Fibroblast of villous mesenchyme (primary cell): Measurements from ENCODE around the gene PLD5. TPM values are rescaled to one million over a fixed set of nuclear protein-coding genes. Genes with fewer than 3 reads are reported as not detected.
"Not testable (repeated sequence)": the region's sequence is repeated elsewhere in the genome, so short reads cannot be mapped to it uniquely, and the experiment has no call there.

Experiments
- DNase-seq: peaks from one replicate; pipeline ENCODE4 v3.0.0-alpha.2; 2010; ENCODE audit warnings: low read depth
- H3K4me3 ChIP-seq: 2 replicates; pipeline ENCODE4 v1.5.1; 2011; ENCODE audit warnings: low read depth, mild to moderate bottlenecking, low read length
- total RNA-seq: library from RNA; depleted of rRNA; stranded (reverse); fragments of >200 nt; gene quantifications from 2 replicates; pipeline ENCODE4 v1.2.3, GENCODE V29; 2012
- TF ChIP-seq, protein P1 (sequence below): IDR thresholded peaks from 2 replicates; pipeline ENCODE4 v1.5.1; 2012; ENCODE audit warnings: low read depth, mild to moderate bottlenecking, low read length; ENCODE audit not compliant: insufficient read depth

PLD5 gene
- total RNA-seq, 1 donor: not detected

DNA sequence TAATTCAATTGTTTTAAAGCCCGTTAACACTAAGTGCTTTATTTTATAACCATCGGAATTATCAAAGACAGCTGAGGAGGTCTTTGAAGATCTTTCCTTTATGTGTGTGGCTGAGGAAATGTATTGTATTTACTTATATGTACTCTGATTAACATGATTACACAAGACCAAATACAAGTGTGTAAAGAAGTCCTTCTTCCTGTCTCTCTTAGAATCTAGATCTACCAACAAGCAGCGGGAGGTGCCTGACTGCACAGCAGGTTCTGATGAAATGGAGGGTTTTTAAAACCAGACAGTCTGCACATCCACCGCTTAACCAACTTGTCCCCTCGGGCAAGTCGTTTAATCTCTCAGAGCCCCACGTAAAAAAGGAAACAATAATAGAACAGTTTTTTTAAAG, 285.1 kb downstream of the PLD5 start:
- DNase-seq: no peak
- TF ChIP-seq, protein P1, sequence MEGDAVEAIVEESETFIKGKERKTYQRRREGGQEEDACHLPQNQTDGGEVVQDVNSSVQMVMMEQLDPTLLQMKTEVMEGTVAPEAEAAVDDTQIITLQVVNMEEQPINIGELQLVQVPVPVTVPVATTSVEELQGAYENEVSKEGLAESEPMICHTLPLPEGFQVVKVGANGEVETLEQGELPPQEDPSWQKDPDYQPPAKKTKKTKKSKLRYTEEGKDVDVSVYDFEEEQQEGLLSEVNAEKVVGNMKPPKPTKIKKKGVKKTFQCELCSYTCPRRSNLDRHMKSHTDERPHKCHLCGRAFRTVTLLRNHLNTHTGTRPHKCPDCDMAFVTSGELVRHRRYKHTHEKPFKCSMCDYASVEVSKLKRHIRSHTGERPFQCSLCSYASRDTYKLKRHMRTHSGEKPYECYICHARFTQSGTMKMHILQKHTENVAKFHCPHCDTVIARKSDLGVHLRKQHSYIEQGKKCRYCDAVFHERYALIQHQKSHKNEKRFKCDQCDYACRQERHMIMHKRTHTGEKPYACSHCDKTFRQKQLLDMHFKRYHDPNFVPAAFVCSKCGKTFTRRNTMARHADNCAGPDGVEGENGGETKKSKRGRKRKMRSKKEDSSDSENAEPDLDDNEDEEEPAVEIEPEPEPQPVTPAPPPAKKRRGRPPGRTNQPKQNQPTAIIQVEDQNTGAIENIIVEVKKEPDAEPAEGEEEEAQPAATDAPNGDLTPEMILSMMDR: no peak
- no peak overlapping the region for H3K4me3 ChIP-seq

DNA sequence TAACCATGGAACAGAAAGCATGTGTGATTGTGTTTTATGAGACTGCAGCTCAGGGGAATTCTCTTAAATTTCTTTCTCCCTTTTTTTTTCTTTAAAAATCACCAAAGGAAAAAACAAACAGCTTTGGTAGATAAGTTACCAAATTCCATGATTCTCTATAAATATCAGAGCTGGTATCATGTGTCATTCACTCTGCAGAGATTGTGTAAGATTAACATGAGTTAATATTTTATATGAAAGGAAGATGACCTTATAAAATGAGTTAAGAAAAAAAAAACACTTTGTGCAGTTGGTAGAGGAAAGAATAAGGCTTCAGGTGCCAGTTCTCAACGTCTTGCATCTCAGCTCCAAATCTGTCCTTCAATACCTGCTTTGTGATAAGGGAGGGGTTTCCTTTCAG, 287.4 kb downstream of the PLD5 start:
- H3K4me3 ChIP-seq: no peak overlapping the region
- TF ChIP-seq, protein P1: no peak
- DNase-seq: no peak

- no peak overlapping the region for H3K4me3 ChIP-seq
- TF ChIP-seq, protein P1: no peak
- no peak for DNase-seq
Observed at GRCh38 chr1:242228991-242229390, 295.5 kb downstream of the PLD5 start.

DNA sequence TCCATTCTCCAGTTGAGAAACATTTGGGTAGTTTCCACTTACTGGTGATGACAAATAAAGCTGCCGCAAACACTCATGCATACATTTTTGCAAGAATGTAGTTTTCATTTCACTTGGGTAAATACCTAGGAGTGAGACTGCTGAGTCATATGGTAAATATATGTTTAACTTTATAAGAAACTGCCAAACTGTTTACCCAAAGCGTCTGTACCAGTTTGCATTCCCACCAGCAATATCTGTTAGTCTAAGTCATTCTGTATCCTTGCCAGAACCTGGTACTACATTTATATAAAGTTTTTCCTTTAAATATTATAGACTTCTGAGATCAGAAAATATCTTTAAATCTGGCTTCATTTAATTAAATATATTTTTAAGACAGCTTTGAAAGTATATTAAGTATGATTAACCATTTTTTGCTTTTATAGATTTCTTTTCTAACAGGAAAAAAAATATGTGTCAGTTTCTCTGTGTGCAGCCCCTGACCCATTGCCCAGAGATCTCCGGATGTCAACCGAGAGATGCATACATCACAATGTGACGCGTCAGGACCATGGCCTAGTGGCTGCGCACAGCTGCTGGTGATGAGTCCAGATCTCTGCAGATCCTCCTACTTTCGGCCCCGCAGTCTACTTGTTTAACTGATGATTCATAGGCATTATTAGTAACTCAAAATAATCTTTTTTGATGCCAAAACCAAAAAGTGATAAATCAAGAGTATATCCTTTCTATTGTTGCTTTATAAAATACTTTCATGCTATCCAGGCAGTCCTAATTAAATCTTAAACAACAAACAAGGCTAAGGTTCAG, 298.5 kb downstream of the PLD5 start:
- TF ChIP-seq, protein P1: no peak
- H3K4me3 ChIP-seq: no peak overlapping the region
- DNase-seq: no peak

DNA sequence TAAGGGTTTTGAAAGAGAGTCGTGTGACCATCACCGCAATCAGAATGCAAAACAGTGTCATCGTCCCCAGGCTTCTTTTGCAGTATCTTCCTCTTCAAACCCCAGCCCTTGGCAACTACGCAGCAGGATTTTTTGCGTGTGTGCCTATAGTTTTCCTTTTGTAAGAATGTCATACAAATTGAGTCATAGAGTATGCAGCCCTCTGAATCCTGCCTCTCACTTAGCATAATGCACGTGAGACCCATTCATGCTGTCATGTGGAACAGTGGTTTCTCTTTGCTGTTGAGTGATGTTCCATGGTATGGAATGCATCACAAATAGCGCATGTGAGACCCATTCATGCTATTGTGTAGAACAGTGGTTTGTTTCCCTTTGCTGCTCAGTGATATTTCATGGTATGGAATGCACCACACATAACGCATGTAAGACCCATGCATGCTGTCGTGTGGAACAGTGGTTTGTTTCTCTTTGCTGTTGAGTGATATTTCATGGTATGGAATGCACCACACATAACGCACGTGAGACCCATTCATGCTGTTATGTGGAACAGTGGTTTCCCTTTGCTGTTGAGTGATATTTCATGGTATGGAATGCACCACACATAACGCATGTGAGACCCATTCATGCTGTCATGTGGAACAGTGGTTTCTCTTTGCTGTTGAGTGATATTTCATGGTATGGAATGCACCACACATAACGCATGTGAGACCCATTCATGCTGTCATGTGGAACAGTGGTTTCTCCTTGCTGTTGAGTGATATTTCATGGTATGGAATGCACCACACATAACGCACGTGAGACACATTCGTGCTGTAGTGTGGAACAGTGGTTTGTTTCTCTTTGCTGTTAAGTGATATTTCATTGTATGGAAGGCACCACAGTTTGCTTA, 299.4 kb downstream of the PLD5 start:
- not testable (repeated sequence) for DNase-seq

DNA sequence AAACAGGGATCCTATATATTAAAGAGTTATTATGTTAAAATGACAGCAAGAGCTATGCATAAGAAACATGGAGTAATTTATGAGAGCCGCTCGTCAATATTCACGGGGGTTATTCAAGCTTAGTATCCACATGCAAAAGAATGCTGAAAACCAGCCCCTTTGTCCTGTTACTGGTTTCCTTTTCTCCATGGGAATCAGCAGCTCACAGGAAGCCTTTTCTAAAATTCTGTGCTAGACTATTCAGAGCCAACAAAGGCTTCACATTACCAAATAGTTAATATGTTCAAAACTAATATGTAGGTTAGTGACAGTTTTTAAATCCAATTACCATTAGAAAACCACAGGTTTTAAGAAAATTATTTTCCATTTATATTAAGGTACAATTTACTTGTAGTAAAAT, 300.0 kb downstream of the PLD5 start:
- no peak for DNase-seq
- TF ChIP-seq, protein P1: no peak
- no peak overlapping the region for H3K4me3 ChIP-seq

More for the DNA sequence above, 299.4 kb downstream of the PLD5 start:
- not testable (repeated sequence) for H3K4me3 ChIP-seq

- TF ChIP-seq, protein P1: no peak
- DNase-seq: no peak
- H3K4me3 ChIP-seq: no peak overlapping the region
Observed at GRCh38 chr1:242219905-242220304, 304.6 kb downstream of the PLD5 start.
